Measurements from ENCODE around the gene HAVCR2. TPM values are rescaled to one million over a fixed set of nuclear protein-coding genes. Genes with fewer than 3 reads are reported as not detected.

The HAVCR2 gene
- total and polyA plus RNA-seq, 2 of the 13 experiments (the other 11 are each of a cell fraction or from before 2014, with no cell fraction given): 0.07 to 0.16 TPM

- TF ChIP-seq, protein P1, sequence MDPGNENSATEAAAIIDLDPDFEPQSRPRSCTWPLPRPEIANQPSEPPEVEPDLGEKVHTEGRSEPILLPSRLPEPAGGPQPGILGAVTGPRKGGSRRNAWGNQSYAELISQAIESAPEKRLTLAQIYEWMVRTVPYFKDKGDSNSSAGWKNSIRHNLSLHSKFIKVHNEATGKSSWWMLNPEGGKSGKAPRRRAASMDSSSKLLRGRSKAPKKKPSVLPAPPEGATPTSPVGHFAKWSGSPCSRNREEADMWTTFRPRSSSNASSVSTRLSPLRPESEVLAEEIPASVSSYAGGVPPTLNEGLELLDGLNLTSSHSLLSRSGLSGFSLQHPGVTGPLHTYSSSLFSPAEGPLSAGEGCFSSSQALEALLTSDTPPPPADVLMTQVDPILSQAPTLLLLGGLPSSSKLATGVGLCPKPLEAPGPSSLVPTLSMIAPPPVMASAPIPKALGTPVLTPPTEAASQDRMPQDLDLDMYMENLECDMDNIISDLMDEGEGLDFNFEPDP (CRISPR knock-in tag; conservative IDR thresholded peaks at IDR 0.05): no peak
- TF ChIP-seq ZSCAN31 (CRISPR knock-in tag; IDR thresholded peaks at IDR 0.05; ENCODE audit: low read depth): peak; percentile 31; the same call in 1 of the 2 replicates
- peak; percentile 69 for TF ChIP-seq FOSL2 (CRISPR knock-in tag; IDR thresholded peaks at IDR 0.05)
- peak; percentile 57; the same call in 1 of the 2 replicates for TF ChIP-seq FOXK1 (CRISPR knock-in tag; IDR thresholded peaks at IDR 0.05; ENCODE audit: borderline replicate concordance, low read depth)
- TF ChIP-seq ZKSCAN8 (CRISPR knock-in tag; IDR thresholded peaks at IDR 0.05; ENCODE audit: borderline replicate concordance): 0 out of 2 replicates have a peak, but pooled peaks have one; percentile 69
- TF ChIP-seq, protein P2, sequence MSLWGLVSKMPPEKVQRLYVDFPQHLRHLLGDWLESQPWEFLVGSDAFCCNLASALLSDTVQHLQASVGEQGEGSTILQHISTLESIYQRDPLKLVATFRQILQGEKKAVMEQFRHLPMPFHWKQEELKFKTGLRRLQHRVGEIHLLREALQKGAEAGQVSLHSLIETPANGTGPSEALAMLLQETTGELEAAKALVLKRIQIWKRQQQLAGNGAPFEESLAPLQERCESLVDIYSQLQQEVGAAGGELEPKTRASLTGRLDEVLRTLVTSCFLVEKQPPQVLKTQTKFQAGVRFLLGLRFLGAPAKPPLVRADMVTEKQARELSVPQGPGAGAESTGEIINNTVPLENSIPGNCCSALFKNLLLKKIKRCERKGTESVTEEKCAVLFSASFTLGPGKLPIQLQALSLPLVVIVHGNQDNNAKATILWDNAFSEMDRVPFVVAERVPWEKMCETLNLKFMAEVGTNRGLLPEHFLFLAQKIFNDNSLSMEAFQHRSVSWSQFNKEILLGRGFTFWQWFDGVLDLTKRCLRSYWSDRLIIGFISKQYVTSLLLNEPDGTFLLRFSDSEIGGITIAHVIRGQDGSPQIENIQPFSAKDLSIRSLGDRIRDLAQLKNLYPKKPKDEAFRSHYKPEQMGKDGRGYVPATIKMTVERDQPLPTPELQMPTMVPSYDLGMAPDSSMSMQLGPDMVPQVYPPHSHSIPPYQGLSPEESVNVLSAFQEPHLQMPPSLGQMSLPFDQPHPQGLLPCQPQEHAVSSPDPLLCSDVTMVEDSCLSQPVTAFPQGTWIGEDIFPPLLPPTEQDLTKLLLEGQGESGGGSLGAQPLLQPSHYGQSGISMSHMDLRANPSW (CRISPR knock-in tag; IDR thresholded peaks at IDR 0.05; ENCODE audit: borderline replicate concordance): no peak
- TF ChIP-seq HNF1A (IDR thresholded peaks at IDR 0.05; ENCODE audit: low read depth): peak; percentile 98
- peak; percentile 96 for TF ChIP-seq HNF1A (CRISPR knock-in tag; IDR thresholded peaks at IDR 0.05; ENCODE audit: borderline replicate concordance)
- TF ChIP-seq ZBTB46 (CRISPR knock-in tag; IDR thresholded peaks at IDR 0.05; ENCODE audit: borderline replicate concordance): no peak
- TF ChIP-seq TCF12 (IDR thresholded peaks at IDR 0.05): no peak
- no peak for TF ChIP-seq TCF12 (CRISPR knock-in tag; IDR thresholded peaks at IDR 0.05)
- TF ChIP-seq ZMYM4 (CRISPR knock-in tag; IDR thresholded peaks at IDR 0.05): peak; percentile 55; the same call in 1 of the 2 replicates
- peak; percentile 50; the same call in 1 of the 2 replicates for TF ChIP-seq KDM6A (CRISPR knock-in tag; IDR thresholded peaks at IDR 0.05; ENCODE audit: low read depth)
- peak; percentile 79 for TF ChIP-seq POLR2AphosphoS5 (IDR thresholded peaks at IDR 0.05; ENCODE audit: low read depth, low read length)
- TF ChIP-seq, protein P3, sequence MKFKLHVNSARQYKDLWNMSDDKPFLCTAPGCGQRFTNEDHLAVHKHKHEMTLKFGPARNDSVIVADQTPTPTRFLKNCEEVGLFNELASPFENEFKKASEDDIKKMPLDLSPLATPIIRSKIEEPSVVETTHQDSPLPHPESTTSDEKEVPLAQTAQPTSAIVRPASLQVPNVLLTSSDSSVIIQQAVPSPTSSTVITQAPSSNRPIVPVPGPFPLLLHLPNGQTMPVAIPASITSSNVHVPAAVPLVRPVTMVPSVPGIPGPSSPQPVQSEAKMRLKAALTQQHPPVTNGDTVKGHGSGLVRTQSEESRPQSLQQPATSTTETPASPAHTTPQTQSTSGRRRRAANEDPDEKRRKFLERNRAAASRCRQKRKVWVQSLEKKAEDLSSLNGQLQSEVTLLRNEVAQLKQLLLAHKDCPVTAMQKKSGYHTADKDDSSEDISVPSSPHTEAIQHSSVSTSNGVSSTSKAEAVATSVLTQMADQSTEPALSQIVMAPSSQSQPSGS (CRISPR knock-in tag; IDR thresholded peaks at IDR 0.05): no peak
- peak; percentile 71 for TF ChIP-seq GATAD2A (CRISPR knock-in tag; IDR thresholded peaks at IDR 0.05)
- no peak for TF ChIP-seq ETV5 (CRISPR knock-in tag; IDR thresholded peaks at IDR 0.05; ENCODE audit: borderline replicate concordance)
- no peak for TF ChIP-seq ATF5 (CRISPR knock-in tag; IDR thresholded peaks at IDR 0.05; ENCODE audit: low read depth)
These were observed 49.7 kb downstream of the HAVCR2 start, which contains the start of gene HAVCR1 (continued) for GRCh38 chr5:157059093-157059539.

Data from HepG2 (cell line).